NOMO-1 treated with dmso at 0.1 percent for 144 hours (cell line): ENCODE measurements around the gene RFC2.
"Not testable (repeated sequence)": the region's sequence is repeated elsewhere in the genome, so short reads cannot be mapped to it uniquely, and the experiment has no call there.

Experiments used
- DNase-seq: peaks from one replicate; lab custom pipeline; 2025; ENCODE audit not compliant: unreplicated experiment; lab: John Stamatoyannopoulos, UW

The RFC2 gene

GRCh38 chr7:74219416-74219815 lies 34.8 kb downstream of the RFC2 start:
- DNase-seq = no peak

- no peak for DNase-seq
Observed at GRCh38 chr7:74218343-74218698, 35.9 kb downstream of the RFC2 start.

GRCh38 chr7:74217455-74218342 lies 36.5 kb downstream of the RFC2 start:
- peak; percentile 99 for DNase-seq

- DNase-seq = no peak
Observed at GRCh38 chr7:74216361-74216761, 37.8 kb downstream of the RFC2 start.

GRCh38 chr7:74215921-74216320 lies 38.3 kb downstream of the RFC2 start:
- no peak for DNase-seq

- DNase-seq = no peak
Observed at GRCh38 chr7:74214816-74215630, 39.2 kb downstream of the RFC2 start.

GRCh38 chr7:74212661-74213060 lies 41.5 kb downstream of the RFC2 start:
- no peak for DNase-seq

- DNase-seq = not testable (repeated sequence)
Observed at GRCh38 chr7:74208241-74208640, 46.0 kb downstream of the RFC2 start.

- DNase-seq = no peak
Observed at GRCh38 chr7:74207586-74207985, 46.6 kb downstream of the RFC2 start.

GRCh38 chr7:74206589-74207120 lies 47.5 kb downstream of the RFC2 start:
- DNase-seq = peak; percentile 95

- not testable (repeated sequence) for DNase-seq
Observed at GRCh38 chr7:74206052-74206451, 48.1 kb downstream of the RFC2 start.

- DNase-seq = no peak
Observed at GRCh38 chr7:74203956-74204618, 50.1 kb downstream of the RFC2 start.

- peak; percentile 98 for DNase-seq
Observed at GRCh38 chr7:74202841-74203556, 51.2 kb downstream of the RFC2 start.

- no peak for DNase-seq
Observed at GRCh38 chr7:74199551-74200355, 54.4 kb downstream of the RFC2 start.

GRCh38 chr7:74197449-74198124 lies 56.6 kb downstream of the RFC2 start:
- DNase-seq = no peak

GRCh38 chr7:74195968-74196654 lies 58.1 kb downstream of the RFC2 start:
- DNase-seq = not testable (repeated sequence)

- DNase-seq = not testable (repeated sequence)
Observed at GRCh38 chr7:74195139-74195860, 58.9 kb downstream of the RFC2 start.

- no peak for DNase-seq
Observed at GRCh38 chr7:74194686-74195085, 59.5 kb downstream of the RFC2 start.
